ENCODE measurements around the gene HOXB4.

The HOXB4 gene

GRCh38 chr17:48615047-48615962 lies 37.2 kb upstream of the HOXB4 start, which contains the start of gene HOXB8:
Gene HOXB8, minus strand, starts transcription at chr17:48615292. Its CDS starts 588 bp downstream, at chr17:48614704.
- no peak for DNase-seq

- no peak for DNase-seq
These were observed 35.9 kb upstream of the HOXB4 start for GRCh38 chr17:48613862-48614694.

- peak; percentile 39 to 67 (median 48) for DNase-seq
These were observed 34.9 kb upstream of the HOXB4 start for GRCh38 chr17:48612854-48613691.

GRCh38 chr17:48612456-48612853 lies 34.3 kb upstream of the HOXB4 start:
- no peak for DNase-seq

GRCh38 chr17:48611681-48612455 lies 33.7 kb upstream of the HOXB4 start:
- DNase-seq: no peak

GRCh38 chr17:48611213-48611612 lies 33.1 kb upstream of the HOXB4 start:
- peak in 2 of 3 donors; percentile 46 to 55 for DNase-seq

- peak; percentile 28 to 70 (median 52) for DNase-seq
These were observed 32.4 kb upstream of the HOXB4 start, which contains the start of gene HOXB7 for GRCh38 chr17:48610282-48611211. Gene HOXB7, minus strand, starts transcription at chr17:48611017. Its CDS starts 99 bp downstream, at chr17:48610918.

- DNase-seq: no peak
These were observed 31.7 kb upstream of the HOXB4 start for GRCh38 chr17:48609759-48610281.

GRCh38 chr17:48609033-48609432 lies 30.9 kb upstream of the HOXB4 start:
- no peak for DNase-seq

- DNase-seq: no peak
These were observed 30.3 kb upstream of the HOXB4 start for GRCh38 chr17:48608494-48608834.

GRCh38 chr17:48606892-48607614 lies 28.9 kb upstream of the HOXB4 start:
- no peak for DNase-seq

- no peak for DNase-seq
These were observed 28.1 kb upstream of the HOXB4 start for GRCh38 chr17:48605991-48606891.

GRCh38 chr17:48605409-48605919 lies 27.3 kb upstream of the HOXB4 start:
- no peak for DNase-seq

GRCh38 chr17:48604770-48605329 lies 26.7 kb upstream of the HOXB4 start, which contains the start of gene HOXB6:
Gene HOXB6, minus strand, starts transcription at chr17:48604986. Its CDS starts 6,836 bp downstream, at chr17:48598150.
- DNase-seq: no peak

GRCh38 chr17:48603959-48604769 lies 26.0 kb upstream of the HOXB4 start:
- no peak for DNase-seq

GRCh38 chr17:48601539-48602425 lies 23.6 kb upstream of the HOXB4 start:
- no peak for DNase-seq

Data from suppressor macrophage treated with lipopolysaccharide for 1 hour (primary cell).